ENCODE results near the gene FUT3. TPM values are rescaled to one million over a fixed set of nuclear protein-coding genes. Genes with fewer than 3 reads are reported as not detected.

FUT3 gene
- total RNA-seq = not detected in 2 replicates

GRCh38 chr19:5851302-5851701 lies at the start of gene FUT3:
Gene FUT3 (minus strand): TSS chr19:5851449.

DNA sequence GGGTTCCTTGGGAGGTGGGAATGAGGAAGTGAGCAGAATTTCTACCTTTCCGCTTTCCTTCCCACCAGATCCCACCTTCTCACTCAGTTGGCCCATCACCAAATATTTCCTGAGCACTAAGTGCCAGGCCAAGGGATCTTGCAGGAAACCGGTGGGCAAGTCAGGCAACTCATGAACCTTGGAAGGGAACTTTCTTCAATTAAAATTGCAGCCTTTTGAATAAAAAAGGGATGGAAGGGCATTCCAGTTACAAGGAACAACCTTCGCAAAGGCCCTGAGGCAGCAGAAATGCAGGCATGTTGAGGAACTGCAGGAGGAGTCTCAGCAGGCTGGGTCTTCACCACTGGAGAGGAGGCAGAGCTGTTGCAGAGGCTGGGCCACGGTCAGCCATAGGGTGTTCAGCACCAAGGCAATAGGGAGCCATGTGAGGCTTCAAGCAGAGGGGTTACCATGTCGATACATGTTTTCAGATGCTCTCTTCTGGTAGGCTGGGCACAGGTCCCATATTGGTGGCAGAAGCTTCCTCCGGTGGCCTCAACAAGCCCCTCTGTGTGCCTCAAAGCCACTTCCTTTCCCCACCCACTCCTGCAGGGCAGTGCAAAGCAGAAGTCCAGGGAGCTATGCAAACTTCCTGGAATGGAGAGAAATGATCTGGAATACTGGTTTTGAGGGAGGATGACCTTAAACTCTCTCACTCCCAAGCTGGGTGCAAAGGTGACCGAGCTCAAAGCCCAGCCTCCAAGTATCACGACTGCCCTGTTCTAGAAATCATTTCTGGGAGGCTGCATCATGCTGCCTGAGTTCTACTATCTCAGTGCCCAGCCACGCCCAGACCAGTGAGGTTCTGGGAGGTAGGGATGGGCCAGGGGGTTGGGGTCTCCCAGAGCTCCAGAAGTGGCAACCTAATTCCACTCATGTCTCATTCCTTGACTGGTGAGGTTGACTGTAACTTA lies 11.9 kb downstream of the FUT3 start, which contains the start of gene FUT6:
Gene FUT6 (minus strand): TSS at position 638 of the 953 bp plus-strand sequence. CDS start 7,135 bp downstream, outside the sequence.

GRCh38 chr19:5804516-5805461 lies 46.5 kb downstream of the FUT3 start, which contains the start of gene NRTN:
Gene NRTN (plus strand): TSS chr19:5805067. CDS start chr19:5824166, 19,099 bp downstream.

Other genes with a start within 250 kb of the FUT3 start
- 32.0 and 48.5 TPM in 2 replicates for gene SAFB2, start 228.7 kb downstream of the FUT3 start, total RNA-seq
- 45.4 and 51.1 TPM in 2 replicates for gene SAFB, start 228.4 kb downstream of the FUT3 start, total RNA-seq
- gene MICOS13, start 170.9 kb downstream of the FUT3 start, total RNA-seq = 26.4 and 31.4 TPM in 2 replicates
- gene HSD11B1L, start 170.4 kb downstream of the FUT3 start, total RNA-seq = 6.6 and 12.1 TPM in 2 replicates
- 286 and 384 TPM in 2 replicates for gene RPL36, start 161.2 kb downstream of the FUT3 start, total RNA-seq
- 67.2 and 71.9 TPM in 2 replicates for gene LONP1, start 131.3 kb downstream of the FUT3 start, total RNA-seq
- gene CATSPERD, start 130.8 kb downstream of the FUT3 start, total RNA-seq = not detected in 2 replicates
- gene PRR22, start 66.7 kb downstream of the FUT3 start, total RNA-seq = 0.57 and 0.65 TPM in 2 replicates
- gene DUS3L, start 60.3 kb downstream of the FUT3 start, total RNA-seq = 32.0 and 37.2 TPM in 2 replicates
- not detected in 2 replicates for gene NRTN, start 46.4 kb downstream of the FUT3 start, total RNA-seq
- not detected in 2 replicates for gene FUT6, start 11.7 kb downstream of the FUT3 start, total RNA-seq
- gene FUT5, start 19.1 kb upstream of the FUT3 start, total RNA-seq = not detected in 2 replicates
- 321 and 385 TPM in 2 replicates for gene NDUFA11, start 52.3 kb upstream of the FUT3 start, total RNA-seq
- gene VMAC, start 53.4 kb upstream of the FUT3 start, total RNA-seq = 6.9 and 9.1 TPM in 2 replicates
- gene CAPS, start 62.8 kb upstream of the FUT3 start, total RNA-seq = 2.3 and 2.5 TPM in 2 replicates
- 59.7 and 59.8 TPM in 2 replicates for gene RANBP3, start 126.7 kb upstream of the FUT3 start, total RNA-seq

Measured in vein endothelial cell (primary cell).